Activated T-helper 17 cell treated with anti-CD3 and anti-CD28 coated beads, Interleukin-2, amount 50 U/mL, for 72 hours (primary cell): ENCODE results near the gene AQP2. TPM values are rescaled to one million over a fixed set of nuclear protein-coding genes. Genes with fewer than 3 reads are reported as not detected.
A peak's percentile ranks its signal among the peaks of the same experiment; 100 is the strongest.

Source experiments
- ATAC-seq: fragments of 150-1000 bp; cut with Tn5 transposase; replicated peaks from 2 replicates; pipeline ENCODE4 v1.10.0; 2021; ENCODE audit warnings: mild to moderate bottlenecking, moderate library complexity
- H3K27ac Mint-ChIP-seq: one replicate; pipeline ENCODE4 v1.8.0; 2022; ENCODE audit warnings: mixed read lengths
- H3K27me3 Mint-ChIP-seq: one replicate; pipeline ENCODE4 v1.8.0; 2022; ENCODE audit warnings: mixed read lengths
- H3K36me3 Mint-ChIP-seq: one replicate; pipeline ENCODE4 v1.8.0; 2022; ENCODE audit warnings: low read depth, mild to moderate bottlenecking, mixed read lengths
- H3K4me1 Mint-ChIP-seq: one replicate; pipeline ENCODE4 v1.8.0; 2022; ENCODE audit warnings: mixed read lengths
- H3K4me3 Mint-ChIP-seq: one replicate; pipeline ENCODE4 v1.8.0; 2022; ENCODE audit warnings: mild to moderate bottlenecking, mixed read lengths
- H3K9me3 Mint-ChIP-seq: one replicate; pipeline ENCODE4 v1.8.0; 2022; ENCODE audit warnings: mixed read lengths
- total RNA-seq, 2 donors: library from RNA; stranded (reverse); gene quantifications; one replicate each; pipeline ENCODE4 v1.2.3, GENCODE V29; 2022

Gene AQP2
- total RNA-seq: not detected

DNA sequence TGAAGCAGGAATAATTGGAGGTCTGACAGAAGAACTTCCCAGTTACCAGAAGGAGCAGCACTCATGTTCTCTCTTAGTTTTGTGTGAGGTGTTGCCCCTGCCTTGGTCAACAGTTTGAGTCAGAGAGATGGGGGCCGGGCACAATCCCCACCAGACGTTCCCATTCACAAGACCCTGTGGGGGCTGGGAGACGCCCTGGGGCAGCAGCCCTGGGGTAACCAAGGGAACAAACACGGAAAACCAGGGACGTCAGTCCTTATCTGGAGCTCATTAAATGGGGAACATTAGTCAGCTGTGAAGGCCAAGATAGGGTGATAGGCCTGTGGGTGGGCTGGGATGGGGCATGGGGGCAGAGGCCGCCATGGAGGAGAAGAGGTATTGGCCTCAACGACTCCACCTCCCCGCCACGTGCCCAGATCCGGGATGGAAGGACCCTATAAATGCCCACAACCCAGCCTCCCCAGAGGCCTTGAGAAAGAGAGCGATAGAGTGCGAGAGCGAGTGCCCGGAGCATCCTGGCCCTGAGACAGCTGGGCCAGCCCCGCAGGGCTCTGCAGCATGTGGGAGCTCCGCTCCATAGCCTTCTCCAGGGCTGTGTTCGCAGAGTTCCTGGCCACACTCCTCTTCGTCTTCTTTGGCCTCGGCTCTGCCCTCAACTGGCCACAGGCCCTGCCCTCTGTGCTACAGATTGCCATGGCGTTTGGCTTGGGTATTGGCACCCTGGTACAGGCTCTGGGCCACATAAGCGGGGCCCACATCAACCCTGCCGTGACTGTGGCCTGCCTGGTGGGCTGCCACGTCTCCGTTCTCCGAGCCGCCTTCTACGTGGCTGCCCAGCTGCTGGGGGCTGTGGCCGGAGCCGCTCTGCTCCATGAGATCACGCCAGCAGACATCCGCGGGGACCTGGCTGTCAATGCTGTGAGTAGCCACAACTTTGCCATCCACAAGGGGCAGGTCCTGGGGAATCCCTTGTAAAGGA lies at the start of gene AQP2:
TSS of gene AQP2 (plus strand) at position 465 of the 979 bp plus-strand sequence. CDS start at position 559, 94 bp downstream.
- Mint-ChIP-seq H3K4me3 (no peak within 1 kb of the TSS), H3K9me3 (no peaks in the 10 kb centered on the region), H3K4me1 (peaks cover 8% of the 10 kb centered on the region), H3K36me3 (no peaks in the 10 kb centered on the region), H3K27ac (no peak within 1 kb of the TSS), H3K27me3 (peaks cover 9% of the 10 kb centered on the region)
- ATAC-seq: no peak

DNA sequence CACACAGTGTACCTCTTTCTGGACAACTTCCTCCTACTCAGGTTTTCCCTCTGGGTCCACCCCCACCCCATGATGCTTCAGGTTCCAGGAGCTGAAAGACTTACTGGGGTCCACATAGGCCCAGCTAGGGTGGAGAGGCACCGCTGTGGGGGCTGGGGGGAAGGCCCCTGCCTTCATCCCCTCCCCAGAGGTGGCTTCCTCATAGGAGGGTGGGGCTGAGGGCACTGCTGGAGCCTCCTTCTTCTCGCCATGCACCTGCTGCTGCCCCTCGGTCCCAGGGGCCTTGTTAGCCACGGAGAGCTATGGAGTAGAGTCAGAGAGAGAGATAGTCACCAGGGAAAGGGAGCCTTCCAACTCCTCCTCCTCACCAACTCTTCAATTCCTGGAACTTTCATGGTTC lies 49.5 kb upstream of the AQP2 start:
- H3K27ac Mint-ChIP-seq: no peak overlapping the region
- H3K9me3 Mint-ChIP-seq: no peaks in the 10 kb centered on the region
- H3K4me1 Mint-ChIP-seq: peaks cover 8% of the 10 kb centered on the region
- no peak overlapping the region for H3K4me3 Mint-ChIP-seq
- H3K27me3 Mint-ChIP-seq: peaks cover 4% of the 10 kb centered on the region
- H3K36me3 Mint-ChIP-seq: no peaks in the 10 kb centered on the region
- no peak for ATAC-seq

GRCh38 chr12:49901986-49902385 lies 48.6 kb upstream of the AQP2 start:
- Mint-ChIP-seq H3K27me3 (peaks cover 4% of the 10 kb centered on the region), H3K4me1 (peaks cover 8% of the 10 kb centered on the region), H3K4me3 (no peak overlapping the region), H3K27ac (no peak overlapping the region), H3K9me3 (no peaks in the 10 kb centered on the region), H3K36me3 (no peaks in the 10 kb centered on the region)
- no peak for ATAC-seq

GRCh38 chr12:49902399-49903350 lies 47.9 kb upstream of the AQP2 start:
- peak overlapping the region; percentile 73 for H3K4me3 Mint-ChIP-seq
- no peak overlapping the region for H3K27ac Mint-ChIP-seq
- H3K27me3 Mint-ChIP-seq: peaks cover 7% of the 10 kb centered on the region
- H3K9me3 Mint-ChIP-seq: no peaks in the 10 kb centered on the region
- peaks cover 8% of the 10 kb centered on the region for H3K4me1 Mint-ChIP-seq
- no peak for ATAC-seq
- no peaks in the 10 kb centered on the region for H3K36me3 Mint-ChIP-seq

DNA sequence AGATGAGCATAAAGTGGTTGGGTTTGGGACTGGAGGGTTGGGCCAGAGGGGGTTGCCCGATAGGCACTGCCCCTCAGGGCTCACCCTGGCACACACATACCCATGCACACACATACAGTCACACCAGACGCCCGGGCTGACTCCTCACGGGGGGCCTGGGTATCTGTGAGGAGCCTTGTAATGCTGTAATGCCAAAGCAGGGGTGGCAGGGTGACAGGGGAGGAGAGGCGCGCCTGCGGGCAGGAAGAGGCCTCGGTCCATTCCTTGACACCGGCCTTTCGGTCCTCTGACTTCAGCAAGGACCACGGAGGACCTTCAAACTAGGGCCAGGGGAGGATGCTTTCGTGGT lies 47.2 kb upstream of the AQP2 start:
- H3K4me3 Mint-ChIP-seq: peak overlapping the region; percentile 73
- H3K27me3 Mint-ChIP-seq: peaks cover 7% of the 10 kb centered on the region
- no peak for ATAC-seq
- H3K27ac Mint-ChIP-seq: no peak overlapping the region
- H3K9me3 Mint-ChIP-seq: no peaks in the 10 kb centered on the region
- no peaks in the 10 kb centered on the region for H3K36me3 Mint-ChIP-seq
- H3K4me1 Mint-ChIP-seq: peaks cover 8% of the 10 kb centered on the region

DNA sequence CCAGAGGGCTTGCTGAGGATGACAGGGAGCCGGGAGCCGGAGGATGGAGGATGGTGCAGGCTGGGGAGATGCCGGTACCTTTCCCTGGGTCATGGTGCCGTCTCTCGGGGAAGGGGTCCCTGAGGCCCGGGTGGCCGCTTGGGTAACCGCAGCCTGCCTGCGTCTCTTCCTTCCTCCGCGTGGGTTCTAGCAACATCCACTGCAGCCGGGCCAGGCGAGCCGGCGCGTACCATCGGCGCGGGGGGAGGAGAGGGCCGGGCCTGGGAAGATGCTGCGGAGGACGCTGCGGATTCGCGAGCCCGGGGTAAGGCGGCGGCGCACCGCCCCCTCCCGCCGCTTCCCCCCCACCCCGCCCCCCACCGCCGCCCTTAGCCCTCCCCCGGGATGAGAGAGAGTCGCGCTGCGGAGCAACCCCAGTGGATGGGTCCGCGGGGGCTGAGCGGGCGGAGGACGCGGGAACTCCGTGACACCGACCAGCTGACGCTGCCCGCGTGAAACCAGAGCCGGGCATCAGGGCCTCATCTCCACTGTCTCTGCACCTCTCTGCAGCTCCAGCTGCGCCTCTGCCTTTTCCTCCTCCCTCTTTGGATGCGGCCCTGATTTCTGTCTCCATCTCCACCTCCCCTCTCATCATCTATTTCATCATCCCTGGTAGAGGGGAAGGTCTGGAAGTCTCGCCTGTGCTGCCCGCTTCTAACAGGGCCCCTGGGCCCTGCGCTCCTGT lies 46.7 kb upstream of the AQP2 start, which contains the start of gene FAIM2:
TSS of gene FAIM2 (minus strand) at position 201 of the 724 bp plus-strand sequence. CDS start at position 93, 108 bp downstream.
- peaks cover 7% of the 10 kb centered on the region for H3K27me3 Mint-ChIP-seq
- peak within 1 kb of the TSS; percentile 54 for H3K27ac Mint-ChIP-seq
- H3K4me1 Mint-ChIP-seq: peaks cover 8% of the 10 kb centered on the region
- H3K9me3 Mint-ChIP-seq: no peaks in the 10 kb centered on the region
- H3K4me3 Mint-ChIP-seq: peak within 1 kb of the TSS; percentile 73
- H3K36me3 Mint-ChIP-seq: no peaks in the 10 kb centered on the region
- ATAC-seq: peak; percentile 80

- ATAC-seq: no peak
- Mint-ChIP-seq H3K9me3 (no peaks in the 10 kb centered on the region), H3K4me1 (peaks cover 8% of the 10 kb centered on the region), H3K4me3 (peak overlapping the region; percentile 73), H3K27me3 (peaks cover 7% of the 10 kb centered on the region), H3K27ac (peak overlapping the region; percentile 54), H3K36me3 (no peaks in the 10 kb centered on the region)
Observed at GRCh38 chr12:49904601-49905000, 45.9 kb upstream of the AQP2 start.

- Mint-ChIP-seq H3K4me3 (peak overlapping the region; percentile 9), H3K27ac (no peak overlapping the region), H3K36me3 (no peaks in the 10 kb centered on the region), H3K9me3 (no peaks in the 10 kb centered on the region), H3K4me1 (peaks cover 8% of the 10 kb centered on the region), H3K27me3 (peaks cover 7% of the 10 kb centered on the region)
- no peak for ATAC-seq
Observed at GRCh38 chr12:49905718-49906314, 44.7 kb upstream of the AQP2 start.

- Mint-ChIP-seq H3K27ac (no peak overlapping the region), H3K36me3 (no peaks in the 10 kb centered on the region), H3K4me3 (no peak overlapping the region), H3K9me3 (no peaks in the 10 kb centered on the region), H3K27me3 (peaks cover 7% of the 10 kb centered on the region), H3K4me1 (peaks cover 8% of the 10 kb centered on the region)
- no peak for ATAC-seq
Observed at GRCh38 chr12:49907352-49907751, 43.2 kb upstream of the AQP2 start.

GRCh38 chr12:49909356-49909755 lies 41.2 kb upstream of the AQP2 start:
- Mint-ChIP-seq H3K4me3 (no peak overlapping the region), H3K27ac (no peak overlapping the region), H3K27me3 (peaks cover 11% of the 10 kb centered on the region), H3K9me3 (no peaks in the 10 kb centered on the region), H3K36me3 (no peaks in the 10 kb centered on the region), H3K4me1 (peaks cover 4% of the 10 kb centered on the region)
- no peak for ATAC-seq

DNA sequence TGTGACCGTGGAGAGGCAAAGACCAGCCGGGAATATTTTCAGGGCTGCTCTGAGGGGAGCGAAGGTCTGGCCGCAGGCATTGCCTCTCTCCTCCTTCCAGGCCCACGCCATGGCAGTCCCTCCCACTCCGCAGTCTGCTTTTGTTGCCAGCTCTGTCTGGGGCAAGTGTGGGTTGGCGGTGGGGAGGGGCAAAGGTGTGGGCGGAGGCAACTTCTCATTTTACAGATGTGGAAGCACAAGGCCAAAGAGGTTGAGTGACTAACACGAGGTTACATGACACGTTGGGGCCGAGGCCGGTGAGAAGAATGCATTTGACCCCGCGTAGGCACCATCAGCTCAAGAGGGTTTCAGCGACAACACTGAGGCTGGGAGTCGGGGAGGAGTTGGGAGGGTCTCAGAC lies 40.7 kb upstream of the AQP2 start:
- H3K4me3 Mint-ChIP-seq: no peak overlapping the region
- H3K9me3 Mint-ChIP-seq: no peaks in the 10 kb centered on the region
- H3K36me3 Mint-ChIP-seq: no peaks in the 10 kb centered on the region
- ATAC-seq: no peak
- H3K4me1 Mint-ChIP-seq: no peaks in the 10 kb centered on the region
- H3K27me3 Mint-ChIP-seq: peaks cover 7% of the 10 kb centered on the region
- no peak overlapping the region for H3K27ac Mint-ChIP-seq

- Mint-ChIP-seq H3K27me3 (peaks cover 7% of the 10 kb centered on the region), H3K9me3 (no peaks in the 10 kb centered on the region), H3K4me3 (no peak overlapping the region), H3K27ac (peak overlapping the region; percentile 28), H3K36me3 (no peaks in the 10 kb centered on the region), H3K4me1 (no peaks in the 10 kb centered on the region)
- ATAC-seq: no peak
Observed at GRCh38 chr12:49910331-49911212, 40.0 kb upstream of the AQP2 start.

GRCh38 chr12:49911213-49911605 lies 39.3 kb upstream of the AQP2 start:
- Mint-ChIP-seq H3K4me1 (no peaks in the 10 kb centered on the region), H3K36me3 (no peaks in the 10 kb centered on the region), H3K27ac (no peak overlapping the region), H3K27me3 (peaks cover 7% of the 10 kb centered on the region), H3K9me3 (no peaks in the 10 kb centered on the region), H3K4me3 (no peak overlapping the region)
- ATAC-seq: no peak
